Fibroblast of mammary gland (primary cell): Measurements from ENCODE around the gene SLC1A2.

ENCODE experiments used
- DNase-seq: peaks from one replicate; pipeline ENCODE4 v3.0.0-alpha.2; 2010; ENCODE audit warnings: low read depth
- H3K4me3 ChIP-seq: 2 replicates; pipeline ENCODE4 v1.5.1; 2011; ENCODE audit warnings: low read depth, mild to moderate bottlenecking, low read length, moderate library complexity; ENCODE audit not compliant: control insufficient read depth
- TF ChIP-seq, protein P1 (sequence below): conservative IDR thresholded peaks from 2 replicates; pipeline ENCODE4 v1.5.1; 2011; ENCODE audit warnings: low read depth, low read length, inconsistent platforms; ENCODE audit not compliant: control insufficient read depth, insufficient read depth

Gene SLC1A2

DNA sequence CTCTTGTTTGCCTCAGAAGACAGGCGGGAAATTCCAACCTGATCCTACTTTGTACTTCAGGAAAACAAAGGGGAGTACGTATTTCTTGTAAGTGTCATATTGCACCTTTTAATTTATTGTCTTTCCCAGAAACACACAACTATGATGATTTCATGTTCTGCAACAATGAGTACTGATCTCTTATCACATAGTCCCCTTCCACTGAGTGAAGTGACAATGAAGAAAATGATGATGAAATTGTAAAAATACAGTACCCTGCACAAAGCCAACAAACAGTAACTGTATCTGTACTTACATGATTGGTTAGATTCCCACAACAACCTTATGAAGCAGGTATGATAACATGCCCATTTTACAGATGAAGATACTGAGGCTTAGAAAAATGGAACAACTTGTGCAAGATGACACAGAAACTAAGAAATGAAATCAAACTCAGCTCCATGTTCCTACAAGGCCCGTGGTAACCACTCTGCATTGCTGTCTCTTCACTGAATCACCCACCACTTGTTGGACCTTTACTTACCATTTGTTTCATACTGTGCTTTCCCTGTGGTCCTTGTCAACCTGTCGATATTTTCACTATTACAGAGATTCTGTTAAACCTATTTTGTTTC lies 37.5 kb downstream of the SLC1A2 start:
- no peak for DNase-seq
- TF ChIP-seq, protein P1, sequence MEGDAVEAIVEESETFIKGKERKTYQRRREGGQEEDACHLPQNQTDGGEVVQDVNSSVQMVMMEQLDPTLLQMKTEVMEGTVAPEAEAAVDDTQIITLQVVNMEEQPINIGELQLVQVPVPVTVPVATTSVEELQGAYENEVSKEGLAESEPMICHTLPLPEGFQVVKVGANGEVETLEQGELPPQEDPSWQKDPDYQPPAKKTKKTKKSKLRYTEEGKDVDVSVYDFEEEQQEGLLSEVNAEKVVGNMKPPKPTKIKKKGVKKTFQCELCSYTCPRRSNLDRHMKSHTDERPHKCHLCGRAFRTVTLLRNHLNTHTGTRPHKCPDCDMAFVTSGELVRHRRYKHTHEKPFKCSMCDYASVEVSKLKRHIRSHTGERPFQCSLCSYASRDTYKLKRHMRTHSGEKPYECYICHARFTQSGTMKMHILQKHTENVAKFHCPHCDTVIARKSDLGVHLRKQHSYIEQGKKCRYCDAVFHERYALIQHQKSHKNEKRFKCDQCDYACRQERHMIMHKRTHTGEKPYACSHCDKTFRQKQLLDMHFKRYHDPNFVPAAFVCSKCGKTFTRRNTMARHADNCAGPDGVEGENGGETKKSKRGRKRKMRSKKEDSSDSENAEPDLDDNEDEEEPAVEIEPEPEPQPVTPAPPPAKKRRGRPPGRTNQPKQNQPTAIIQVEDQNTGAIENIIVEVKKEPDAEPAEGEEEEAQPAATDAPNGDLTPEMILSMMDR: no peak

DNA sequence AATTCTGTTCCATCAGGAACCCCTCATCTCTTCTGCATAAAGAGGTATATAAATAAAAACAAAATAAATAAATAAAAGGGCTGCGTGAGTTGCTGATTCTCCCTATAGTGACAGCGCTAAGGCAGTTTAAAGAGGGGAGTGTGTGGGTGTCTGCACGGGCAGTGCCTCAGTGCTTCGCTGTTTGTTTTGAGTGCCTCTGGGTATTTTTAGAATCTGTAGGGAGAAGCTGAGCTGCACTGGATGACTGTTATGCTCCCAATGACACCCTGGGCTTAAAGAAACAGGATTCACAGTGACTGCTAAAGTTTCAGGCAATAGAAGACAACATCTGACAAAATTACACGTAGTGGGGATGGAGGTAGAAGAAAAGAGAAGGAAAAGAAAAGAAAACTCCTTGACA lies 38.8 kb downstream of the SLC1A2 start:
- no peak overlapping the region for H3K4me3 ChIP-seq
- no peak for DNase-seq
- TF ChIP-seq, protein P1: no peak

More for the DNA sequence above, 37.5 kb downstream of the SLC1A2 start:
- no peak overlapping the region for H3K4me3 ChIP-seq

DNA sequence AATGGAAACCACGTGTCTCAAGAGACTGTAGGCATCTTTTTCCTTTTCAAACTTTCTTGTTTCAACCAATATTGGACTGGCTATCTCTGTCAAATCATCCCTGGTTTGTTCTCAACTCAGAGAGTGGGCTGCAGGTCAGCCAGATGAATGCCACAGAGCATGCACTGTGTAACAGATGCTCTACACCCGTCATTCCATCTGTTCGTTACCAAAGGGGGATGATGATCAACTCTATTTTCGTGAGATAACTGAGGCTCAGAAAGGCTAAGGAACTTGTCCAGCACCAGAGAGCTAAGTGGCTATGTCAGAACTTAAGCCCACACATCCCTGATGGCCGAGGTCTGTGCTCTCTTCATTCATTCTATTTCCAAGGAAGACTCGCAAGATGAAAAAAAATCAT lies 42.1 kb downstream of the SLC1A2 start:
- TF ChIP-seq, protein P1: no peak
- DNase-seq: no peak

DNA sequence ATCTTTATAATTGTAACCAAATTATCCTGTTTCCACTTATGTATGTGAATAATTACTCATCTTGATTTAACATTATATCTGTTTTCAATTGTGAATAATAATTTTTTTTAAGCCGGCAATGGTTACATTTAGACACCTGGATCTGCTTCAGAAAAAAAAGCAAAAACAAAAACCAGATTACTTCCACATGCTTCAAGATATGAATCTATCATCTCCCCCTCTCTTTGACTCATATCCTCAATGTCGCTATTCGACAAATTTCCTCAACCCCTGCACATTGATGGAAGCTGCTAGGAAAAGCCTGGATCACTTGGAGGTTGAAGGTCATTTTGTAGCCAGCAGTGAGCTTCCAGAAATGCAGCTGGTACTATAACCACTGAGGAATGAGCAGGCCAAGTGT lies 42.7 kb downstream of the SLC1A2 start:
- TF ChIP-seq, protein P1: no peak
- peak; percentile 89 for DNase-seq
- no peak overlapping the region for H3K4me3 ChIP-seq

More for the DNA sequence above, 42.1 kb downstream of the SLC1A2 start:
- no peak overlapping the region for H3K4me3 ChIP-seq

DNA sequence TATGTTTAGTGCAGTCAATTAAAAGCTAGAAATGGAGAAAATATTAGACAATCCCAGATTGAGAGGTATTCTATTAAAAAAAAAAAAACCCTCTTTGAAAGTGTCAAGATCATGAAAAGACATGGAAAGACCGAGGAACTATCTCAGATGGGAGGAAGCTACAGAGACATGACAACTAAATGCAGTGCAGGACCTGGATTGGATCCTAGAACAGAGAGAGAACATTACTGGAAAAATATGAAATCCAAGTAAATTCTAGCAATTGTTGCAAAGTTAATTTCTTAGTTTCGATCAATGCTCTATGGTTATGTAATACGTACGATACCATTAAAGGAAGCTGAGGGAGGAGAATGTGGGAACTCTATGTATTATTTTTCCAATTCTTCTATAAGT lies 43.2 kb downstream of the SLC1A2 start:
- TF ChIP-seq, protein P1: no peak
- H3K4me3 ChIP-seq: no peak overlapping the region
- no peak for DNase-seq

DNA sequence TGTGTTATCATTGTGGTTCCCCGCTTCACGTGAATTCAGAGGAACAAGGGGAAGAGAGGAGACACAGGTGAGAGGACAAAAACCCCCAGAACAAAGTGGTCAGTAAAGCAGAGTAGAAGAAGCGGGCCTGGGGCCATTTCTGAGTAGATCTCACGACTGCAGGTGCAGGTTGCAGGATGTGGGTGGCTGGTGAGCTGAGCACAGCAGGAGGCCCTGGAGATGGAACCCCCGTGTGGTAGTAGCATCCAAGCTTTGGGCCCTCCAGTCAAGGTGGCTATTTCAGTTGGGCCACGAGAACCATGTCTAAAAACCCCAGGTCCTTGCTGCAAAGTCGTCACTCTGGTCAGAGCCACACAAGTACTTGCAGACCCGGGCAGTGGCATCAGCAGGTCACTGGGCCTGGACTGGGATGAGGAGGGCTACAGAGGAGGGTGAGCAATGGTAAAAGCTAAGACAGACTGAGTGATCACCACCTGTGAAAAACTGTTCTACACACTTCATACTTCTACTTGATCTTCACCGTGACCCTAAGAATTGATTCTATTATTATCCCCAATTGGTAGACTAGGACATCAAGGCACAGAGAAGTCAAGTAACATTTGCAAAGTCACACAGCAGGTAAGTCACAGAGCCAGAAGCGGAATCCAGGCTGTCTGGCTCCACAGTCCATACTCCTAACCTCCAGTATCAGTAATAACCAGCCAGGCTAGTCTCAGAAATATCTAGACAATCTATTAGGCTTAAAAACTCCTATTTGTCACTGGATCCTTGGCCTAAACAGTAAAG lies 43.8 kb downstream of the SLC1A2 start:
- no peak overlapping the region for H3K4me3 ChIP-seq
- TF ChIP-seq, protein P1: no peak
- DNase-seq: no peak
